Esophagus squamous epithelium (tissue), 5 donors: ENCODE results near the gene NOXA1. TPM values are rescaled to one million over a fixed set of nuclear protein-coding genes. Genes with fewer than 3 reads are reported as not detected.
"Not testable (repeated sequence)": the region's sequence is repeated elsewhere in the genome, so short reads cannot be mapped to it uniquely, and the experiment has no call there.

Source experiments
- DNase-seq: peaks from one replicate; lab custom pipeline; 2025; lab: John Stamatoyannopoulos, UW
- H3K27ac ChIP-seq, 4 donors: fragments of 200-600 bp; sonication (generic); one replicate each; pipeline ENCODE4 v1.5.1; 2016 to 2019; ENCODE audit warnings: mild to moderate bottlenecking in 1 of 4
- H3K27me3 ChIP-seq, 4 donors: fragments of 200-600 bp; sonication (generic); 1 replicate in 3 of 4; 2 replicates in 1 of 4; pipeline versions ENCODE4 v1.5.1 to v1.6.0; 2017 to 2021; ENCODE audit warnings: antibody characterized with exemption in 1 of 4
- H3K36me3 ChIP-seq, 3 donors: fragments of 200-600 bp; sonication (generic); one replicate each; pipeline ENCODE4 v1.5.1; 2016 to 2019
- H3K4me1 ChIP-seq, 3 donors: fragments of 200-600 bp; sonication (generic); one replicate each; pipeline ENCODE4 v1.5.1; 2017 to 2019
- H3K4me3 ChIP-seq, 4 donors: fragments of 200-600 bp; sonication (generic); 1 replicate in 3 of 4; 2 replicates in 1 of 4; pipeline ENCODE4 v1.5.1; 2016 to 2019; ENCODE audit warnings: mild to moderate bottlenecking in 2 of 4, moderate library complexity in 1 of 4
- H3K9me3 ChIP-seq, 3 donors: fragments of 200-600 bp; sonication (generic); one replicate each; pipeline ENCODE4 v1.5.1; 2016 to 2019
- POLR2A ChIP-seq, 4 donors: fragments of 450-650 bp; IDR thresholded peaks; one replicate each; pipeline ENCODE4 v1.6.1; 2017; ENCODE audit warnings: antibody characterized with exemption in 4 of 4, mild to moderate bottlenecking in 4 of 4, moderate library complexity in 3 of 4
- WGBS, 2 donors: methylation state at CpG; one replicate each; pipeline ENCODE4 v1.1.5; 2018; 5-methylcytosine and 5-hydroxymethylcytosine counted together
- intact Hi-C: fragments of 100-400 bp; cut with DNase I; formaldehyde crosslinking; loops from one replicate; pipeline ENCODE4 v1.15.0; 2022
- total RNA-seq, 4 donors: library from RNA; depleted of rRNA; stranded (reverse); fragments of >200 nt; gene quantifications; one replicate each; pipeline ENCODE4 v1.1.0, GENCODE V29; 2016
- TF ChIP-seq, protein P1 (sequence below), 6 experiments: fragments of 450-650 bp in 4 of 6; fragments of 200-600 bp in 2 of 6; sonication (generic) in 2 of 6; IDR thresholded peaks; one replicate each; pipeline ENCODE4 v1.5.1; 2016 to 2019; ENCODE audit warnings: antibody characterized with exemption in 6 of 6, mild to moderate bottlenecking in 4 of 6, moderate library complexity in 4 of 6
- donor health status: DM: yes; HTN: yes; CAD: no.

Gene NOXA1
- total RNA-seq, 4 donors from 2014 or later, result 2.1 to 7.4 (median 4.8) TPM

GRCh38 chr9:137407590-137408300, 15.4 kb upstream of the NOXA1 start:
- Histone ChIP-seq H3K27me3 (peaks cover 0 to 5% (median 0%) of the 10 kb centered on the region in 4 donors), H3K4me1 (peaks cover 29 to 44% (median 33%) of the 10 kb centered on the region in 3 donors), H3K9me3 (no peaks in the 10 kb centered on the region), H3K4me3 (peak overlapping the region in 3 of 4 donors; percentile 34 to 65 (median 43)), H3K36me3 (no peaks in the 10 kb centered on the region), H3K27ac (peak overlapping the region in 3 of 4 donors; percentile 7 to 55 (median 44))
- no peak for DNase-seq
- 48 to 83% methylated on average over 2 to 4 of the region's 31 CpGs for WGBS, 2 donors
- intact Hi-C loops, result loop anchor here (5.0 kb wide), 1 partner anchor 110 kb away; no protein-coding TSS in a partner anchor
- TF ChIP-seq, protein P1, sequence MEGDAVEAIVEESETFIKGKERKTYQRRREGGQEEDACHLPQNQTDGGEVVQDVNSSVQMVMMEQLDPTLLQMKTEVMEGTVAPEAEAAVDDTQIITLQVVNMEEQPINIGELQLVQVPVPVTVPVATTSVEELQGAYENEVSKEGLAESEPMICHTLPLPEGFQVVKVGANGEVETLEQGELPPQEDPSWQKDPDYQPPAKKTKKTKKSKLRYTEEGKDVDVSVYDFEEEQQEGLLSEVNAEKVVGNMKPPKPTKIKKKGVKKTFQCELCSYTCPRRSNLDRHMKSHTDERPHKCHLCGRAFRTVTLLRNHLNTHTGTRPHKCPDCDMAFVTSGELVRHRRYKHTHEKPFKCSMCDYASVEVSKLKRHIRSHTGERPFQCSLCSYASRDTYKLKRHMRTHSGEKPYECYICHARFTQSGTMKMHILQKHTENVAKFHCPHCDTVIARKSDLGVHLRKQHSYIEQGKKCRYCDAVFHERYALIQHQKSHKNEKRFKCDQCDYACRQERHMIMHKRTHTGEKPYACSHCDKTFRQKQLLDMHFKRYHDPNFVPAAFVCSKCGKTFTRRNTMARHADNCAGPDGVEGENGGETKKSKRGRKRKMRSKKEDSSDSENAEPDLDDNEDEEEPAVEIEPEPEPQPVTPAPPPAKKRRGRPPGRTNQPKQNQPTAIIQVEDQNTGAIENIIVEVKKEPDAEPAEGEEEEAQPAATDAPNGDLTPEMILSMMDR (IDR thresholded peaks at IDR 0.05), result no peak
- TF ChIP-seq POLR2A (IDR thresholded peaks at IDR 0.05), result no peak

- intact Hi-C loops, result loop anchor here (5.0 kb wide), 1 partner anchor 112 kb away; no protein-coding TSS in a partner anchor
- Histone ChIP-seq H3K4me3 (no peak overlapping the region), H3K4me1 (peaks cover 29 to 53% (median 36%) of the 10 kb centered on the region in 3 donors), H3K27ac (no peak overlapping the region), H3K36me3 (no peaks in the 10 kb centered on the region), H3K9me3 (no peaks in the 10 kb centered on the region), H3K27me3 (peaks cover 0 to 5% (median 0%) of the 10 kb centered on the region in 4 donors)
- TF ChIP-seq POLR2A (IDR thresholded peaks at IDR 0.05), result no peak
- TF ChIP-seq, protein P1 (IDR thresholded peaks at IDR 0.05), result no peak
- no peak for DNase-seq
- 90% methylated on average over 11 to 17 of the region's 24 CpGs for WGBS, 2 donors
These were observed 14.4 kb upstream of the NOXA1 start for GRCh38 chr9:137408651-137409405.

GRCh38 chr9:137409515-137409914, 13.7 kb upstream of the NOXA1 start:
- Histone ChIP-seq H3K4me3 (no peak overlapping the region), H3K9me3 (no peaks in the 10 kb centered on the region), H3K27me3 (peaks cover 0 to 5% (median 0%) of the 10 kb centered on the region in 4 donors), H3K36me3 (no peaks in the 10 kb centered on the region), H3K27ac (no peak overlapping the region), H3K4me1 (peaks cover 29 to 57% (median 36%) of the 10 kb centered on the region in 3 donors)
- TF ChIP-seq POLR2A (IDR thresholded peaks at IDR 0.05), result no peak
- TF ChIP-seq, protein P1 (IDR thresholded peaks at IDR 0.05), result no peak
- no peak for DNase-seq
- intact Hi-C loops, result loop anchor here (5.0 kb wide), 1 partner anchor 112 kb away; no protein-coding TSS in a partner anchor
- WGBS, 2 donors, result 76 to 82% methylated on average over 3 to 7 of the region's 11 CpGs

DNA sequence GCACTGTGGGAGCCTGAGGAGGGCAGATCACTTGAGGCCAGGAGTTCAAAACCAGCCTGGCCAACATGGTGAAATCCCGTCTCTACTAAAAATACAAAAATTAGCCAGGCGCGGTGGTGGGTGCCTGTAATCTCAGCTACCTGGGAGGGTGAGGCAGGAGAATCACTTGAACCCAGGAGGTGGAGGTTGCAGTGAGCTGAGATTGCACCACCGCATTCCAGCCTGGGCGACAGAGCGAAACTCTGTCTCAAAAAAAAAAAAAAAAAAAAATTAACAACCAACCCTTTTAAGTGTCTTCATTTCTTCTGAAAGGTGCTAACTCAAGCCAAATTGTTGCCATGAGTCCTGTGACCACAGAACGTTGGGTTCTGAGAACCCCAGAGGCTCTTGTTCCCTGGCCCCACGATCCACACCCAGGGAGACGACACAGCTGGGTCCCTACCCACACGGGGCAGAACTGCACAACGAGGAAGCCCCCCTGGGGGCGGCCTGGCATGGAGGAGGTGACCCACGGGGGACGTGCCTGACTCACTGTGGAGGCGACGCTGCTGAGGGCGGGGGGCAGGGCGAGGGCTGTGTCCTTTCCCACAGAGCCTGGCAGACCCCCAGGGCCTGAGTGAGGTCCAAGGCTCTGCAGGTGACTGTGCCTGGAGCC, 12.8 kb upstream of the NOXA1 start:
- H3K36me3 ChIP-seq, intact Hi-C loops, H3K4me3 ChIP-seq, H3K9me3 ChIP-seq, DNase-seq, H3K27me3 ChIP-seq: not testable (repeated sequence)
- H3K4me1 ChIP-seq, result peaks cover 29 to 57% (median 36%) of the 10 kb centered on the region in 3 donors
- WGBS, 2 donors, result 69 to 79% methylated on average over 10 of the region's 18 CpGs
- H3K27ac ChIP-seq, result peak overlapping the region in 2 of 4 donors; percentile 79 to 83

- H3K27me3 ChIP-seq, result peaks cover 0 to 5% (median 0%) of the 10 kb centered on the region in 4 donors
- H3K4me3 ChIP-seq, result peak overlapping the region in 2 of 4 donors; percentile 1 to 49
- peaks cover 32 to 57% (median 36%) of the 10 kb centered on the region in 3 donors for H3K4me1 ChIP-seq
- no peaks in the 10 kb centered on the region for H3K36me3 ChIP-seq
- DNase-seq, result no peak
- H3K27ac ChIP-seq, result peak overlapping the region; percentile 40 to 83 (median 65)
- TF ChIP-seq, protein P1 (IDR thresholded peaks at IDR 0.05), result no peak
- TF ChIP-seq POLR2A (IDR thresholded peaks at IDR 0.05), result no peak
- intact Hi-C loops, result no loop called here
- no peaks in the 10 kb centered on the region for H3K9me3 ChIP-seq
- WGBS, 2 donors, result 80 to 100% methylated on average over 1 to 2 of the region's 15 CpGs
These were observed 12.3 kb upstream of the NOXA1 start for GRCh38 chr9:137410891-137411249.
